ENCODE results near the gene ZNF687.
A peak's percentile ranks its signal among the peaks of the same experiment; 100 is the strongest.

ZNF687 gene

DNA sequence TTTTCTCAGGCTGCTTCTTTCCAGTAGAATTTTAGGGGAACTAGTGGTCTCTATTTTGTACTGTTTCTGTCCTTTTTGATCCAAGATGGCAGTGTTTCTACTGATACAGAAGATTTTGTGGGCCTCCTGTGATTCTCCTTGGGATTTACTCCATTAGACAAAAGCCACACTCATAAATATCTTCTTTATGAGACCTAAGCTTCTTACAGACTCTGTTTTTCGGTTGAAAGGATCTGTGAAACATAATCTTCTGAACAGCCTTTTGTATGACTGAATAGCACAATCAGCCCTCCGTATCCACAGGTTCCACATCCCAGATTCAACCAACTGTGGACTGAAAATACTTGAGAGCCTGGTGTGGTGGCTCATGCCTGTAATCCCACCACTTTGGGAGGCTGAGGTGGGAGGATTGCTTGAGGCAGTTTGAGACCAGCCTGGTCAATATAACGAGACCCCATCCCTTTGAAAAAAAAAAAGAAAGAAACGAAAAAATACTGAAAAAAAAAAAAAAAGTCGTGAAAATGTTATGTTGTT lies 38.3 kb upstream of the ZNF687 start:
- Mint-ChIP-seq H3K4me1 (no peaks in the 10 kb centered on the region), H3K9me3 (no peaks in the 10 kb centered on the region), H3K27ac (no peak overlapping the region), H3K36me3 (ENCODE audit: low read depth) (peaks cover 81% of the 10 kb centered on the region), H3K27me3 (ENCODE audit: low read depth, poor library complexity) (peaks cover 5% of the 10 kb centered on the region), H3K4me3 (no peak overlapping the region)
- DNase-seq = no peak
- TF ChIP-seq CTCF (IDR thresholded peaks at IDR 0.05) = no peak

DNA sequence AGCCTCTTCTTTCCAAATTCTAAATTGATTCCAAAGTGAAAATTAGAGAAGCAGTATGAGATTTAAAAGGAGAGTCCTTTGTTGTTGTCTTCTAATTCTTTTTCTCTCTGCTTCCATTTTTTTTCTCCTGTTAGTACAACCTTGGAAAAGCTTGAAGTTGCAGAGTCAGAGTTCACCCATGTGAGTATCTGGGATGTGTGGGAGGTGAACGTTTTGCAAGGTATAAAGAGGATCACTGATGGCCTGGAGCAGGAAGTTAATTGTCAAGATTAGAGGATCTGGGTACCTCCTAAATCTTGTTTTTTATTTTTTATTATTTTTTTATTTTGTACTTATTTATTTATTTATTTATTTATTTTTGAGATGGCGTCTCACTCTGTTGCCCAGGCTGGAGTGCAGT lies 35.3 kb upstream of the ZNF687 start:
- Mint-ChIP-seq H3K4me1 (no peaks in the 10 kb centered on the region), H3K27ac (peak overlapping the region; percentile 15), H3K9me3 (no peaks in the 10 kb centered on the region), H3K27me3 (ENCODE audit: low read depth, poor library complexity) (no peaks in the 10 kb centered on the region), H3K4me3 (no peak overlapping the region), H3K36me3 (ENCODE audit: low read depth) (peaks cover 84% of the 10 kb centered on the region)
- no peak for TF ChIP-seq CTCF (IDR thresholded peaks at IDR 0.05)
- DNase-seq = no peak

DNA sequence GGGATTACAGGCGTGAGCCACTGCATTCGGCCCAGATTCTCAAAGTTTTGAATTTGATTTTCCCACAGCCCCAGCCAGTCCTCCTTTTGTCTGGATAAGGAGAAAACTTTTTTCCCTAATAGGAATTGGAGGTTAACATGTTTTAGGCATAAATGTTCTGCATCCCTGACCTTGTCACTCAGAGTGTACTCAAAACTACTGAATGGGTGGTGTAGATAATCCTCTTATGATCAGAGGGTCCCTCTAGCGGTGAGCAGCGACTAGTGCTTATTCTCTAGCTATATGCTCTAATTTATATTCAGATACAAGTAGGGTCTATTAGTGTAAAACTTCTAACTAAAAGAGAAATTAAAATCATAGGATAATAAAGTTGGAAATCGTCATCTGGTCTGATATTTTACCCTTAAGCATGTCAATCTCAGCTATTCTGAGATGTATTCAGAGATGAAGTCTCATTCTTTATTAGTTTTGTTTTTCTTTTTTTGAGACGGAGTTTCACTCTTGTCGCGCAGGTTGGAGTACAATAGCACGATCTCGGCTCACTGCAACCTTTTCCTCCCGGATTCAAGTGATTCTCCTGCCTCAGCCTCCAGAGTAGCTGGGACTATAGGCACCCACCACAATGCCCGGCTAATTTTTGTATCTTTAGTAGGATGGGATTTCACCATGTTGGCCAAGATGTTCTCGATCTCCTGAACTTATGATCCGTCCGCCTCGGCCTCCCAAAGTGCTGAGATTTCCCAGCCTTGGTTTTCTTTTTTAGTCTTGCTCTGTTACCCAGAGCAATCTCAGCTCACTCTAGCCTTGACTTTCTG lies 30.2 kb upstream of the ZNF687 start:
- DNase-seq = peak; percentile 47
- Mint-ChIP-seq H3K36me3 (ENCODE audit: low read depth) (peaks cover 42% of the 10 kb centered on the region), H3K27me3 (ENCODE audit: low read depth, poor library complexity) (peaks cover 3% of the 10 kb centered on the region), H3K4me3 (no peak overlapping the region), H3K4me1 (peaks cover 12% of the 10 kb centered on the region), H3K9me3 (peaks cover 4% of the 10 kb centered on the region), H3K27ac (peak overlapping the region; percentile 11)
- peak; percentile 88 for TF ChIP-seq CTCF (IDR thresholded peaks at IDR 0.05)

GRCh38 chr1:151254217-151255213 lies 27.6 kb upstream of the ZNF687 start, which contains the start of gene PSMD4:
Gene PSMD4 (plus strand): TSS chr1:151254734. CDS start chr1:151254783, 49 bp downstream.
- peak within 1 kb of the TSS; percentile 90 for H3K4me3 Mint-ChIP-seq
- H3K27me3 Mint-ChIP-seq (ENCODE audit: low read depth, poor library complexity) = peaks cover 3% of the 10 kb centered on the region

DNA sequence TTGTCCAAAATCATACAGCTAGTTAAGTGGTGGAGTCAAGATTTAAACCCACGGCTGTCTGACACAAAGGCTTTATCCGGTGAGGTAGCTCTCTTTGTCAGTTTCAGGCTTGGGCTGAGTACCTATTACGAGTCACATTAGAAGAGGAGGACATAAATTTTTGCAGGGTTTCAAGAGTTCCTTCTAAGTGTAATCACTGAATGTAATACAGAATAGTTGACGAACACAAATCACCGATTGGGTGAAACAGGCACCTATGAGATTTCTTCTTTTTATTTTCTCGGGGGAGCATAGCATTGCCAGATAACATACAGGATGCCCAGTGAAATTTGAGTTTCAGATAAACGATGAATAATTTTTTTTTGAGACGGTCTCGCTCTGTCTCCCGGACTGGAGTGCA lies 26.7 kb upstream of the ZNF687 start:
- DNase-seq = no peak

More at GRCh38 chr1:151254217-151255213, 27.6 kb upstream of the ZNF687 start, which contains the start of gene PSMD4:
- Mint-ChIP-seq H3K4me1 (peaks cover 17% of the 10 kb centered on the region), H3K36me3 (ENCODE audit: low read depth) (peaks cover 23% of the 10 kb centered on the region), H3K27ac (peak within 1 kb of the TSS; percentile 98), H3K9me3 (peaks cover 4% of the 10 kb centered on the region)
- peak; percentile 82 for DNase-seq
- no peak for TF ChIP-seq CTCF (IDR thresholded peaks at IDR 0.05)

More for the DNA sequence above, 26.7 kb upstream of the ZNF687 start:
- peaks cover 17% of the 10 kb centered on the region for H3K4me1 Mint-ChIP-seq
- H3K9me3 Mint-ChIP-seq = peaks cover 4% of the 10 kb centered on the region
- H3K27me3 Mint-ChIP-seq (ENCODE audit: low read depth, poor library complexity) = peaks cover 3% of the 10 kb centered on the region
- peak overlapping the region; percentile 66 for H3K27ac Mint-ChIP-seq
- no peak for TF ChIP-seq CTCF (IDR thresholded peaks at IDR 0.05)
- H3K36me3 Mint-ChIP-seq (ENCODE audit: low read depth) = peaks cover 17% of the 10 kb centered on the region
- peak overlapping the region; percentile 90 for H3K4me3 Mint-ChIP-seq
